HepG2 (cell line): ENCODE results near the gene ONECUT1. TPM values are rescaled to one million over a fixed set of nuclear protein-coding genes. Genes with fewer than 3 reads are reported as not detected.

ENCODE experiments used
- ARID5B ChIP-seq: IDR thresholded peaks from 2 replicates; pipeline ENCODE4 v1.4.0; 2020; ENCODE audit warnings: mild to moderate bottlenecking, missing genetic modification reagents
- MXD1 ChIP-seq: sonication (generic); formaldehyde crosslinking; IDR thresholded peaks from 2 replicates; pipeline ENCODE4 v1.4.0; 2020; ENCODE audit warnings: mild to moderate bottlenecking, missing genetic modification reagents
- PRDM15 ChIP-seq: sonication (generic); formaldehyde crosslinking; IDR thresholded peaks from 2 replicates; pipeline ENCODE4 v1.4.0; 2020; ENCODE audit warnings: missing genetic modification reagents
- RAD21 ChIP-seq: fragments of 450-650 bp; formaldehyde crosslinking; IDR thresholded peaks from 2 replicates; pipeline ENCODE4 v1.5.0; 2020; ENCODE audit warnings: mild to moderate bottlenecking
- U2AF1 ChIP-seq: fragments of 200-400 bp; formaldehyde crosslinking; optimal IDR thresholded peaks from 2 replicates; pipeline ENCODE3; 2017; ENCODE audit warnings: mild to moderate bottlenecking, low read depth, low read length
- ZBED4 ChIP-seq: sonication (generic); formaldehyde crosslinking; IDR thresholded peaks from 2 replicates; pipeline ENCODE4 v1.4.0; 2020; ENCODE audit warnings: missing genetic modification reagents, borderline replicate concordance
- ZNF281 ChIP-seq: sonication (generic); formaldehyde crosslinking; IDR thresholded peaks from 2 replicates; pipeline ENCODE4 v1.4.0; 2020; ENCODE audit warnings: missing genetic modification reagents, borderline replicate concordance
- polyA plus RNA-seq, 8 experiments: library from polyadenylated mRNA; depleted of rRNA in 3 of 8; stranded (reverse) in 7 of 8; unstranded in 1 of 8; fragments of >200 nt; fragmentation: Illumina TruSeq in 4 of 8; extraction: Trizol in 4 of 8; gene quantifications; 2 replicates each; pipeline versions ENCODE4 v1.2.1 to v1.2.3, GENCODE V29; 2011 to 2016; ENCODE audit warnings: low read depth in 4 of 8, missing spikeins in 1 of 8, mixed read lengths in 1 of 8; ENCODE audit not compliant: insufficient read depth in 1 of 8
- total RNA-seq, 5 experiments: library from RNA; depleted of rRNA; stranded (reverse); fragments of >200 nt; fragmentation: Illumina TruSeq; extraction: Trizol; gene quantifications; 2 replicates each; pipeline ENCODE4 v1.2.3, GENCODE V29; 2016; ENCODE audit warnings: low read depth in 1 of 5

The ONECUT1 gene
- total and polyA plus RNA-seq, 2 of the 13 experiments (the other 11 are each of a cell fraction or from before 2014, with no cell fraction given) = 3.5 to 9.1 TPM

GRCh38 chr15:52784799-52785671 is 5.1 kb downstream of the ONECUT1 start (continued):
- peak; percentile 21; the same call in 1 of the 2 replicates for TF ChIP-seq ARID5B (CRISPR knock-in tag)
- peak; percentile 21; the same call in 1 of the 2 replicates for TF ChIP-seq ZBED4 (CRISPR knock-in tag)
- no peak for TF ChIP-seq PRDM15 (CRISPR knock-in tag)
- peak; percentile 76; the same call in 1 of the 2 replicates for TF ChIP-seq ZNF281 (CRISPR knock-in tag)
- TF ChIP-seq RAD21 = peak; percentile 7; the same call in 1 of the 2 replicates
- no peak for TF ChIP-seq MXD1 (CRISPR knock-in tag)
- no peak for TF ChIP-seq U2AF1
